ENCODE results near the gene TSPO2. TPM values are rescaled to one million over a fixed set of nuclear protein-coding genes. Genes with fewer than 3 reads are reported as not detected.

TSPO2 gene
- total and polyA plus RNA-seq, 9 of the 15 experiments (the other 6 are each of a cell fraction or from before 2014, with no cell fraction given): not detected

- Histone ChIP-seq H3K27me3 (ENCODE audit: control insufficient read depth in 2 of 2, insufficient read depth in 2 of 2, low read length in 2 of 2) (no peaks in the 10 kb centered on the region), H3K36me3 (ENCODE audit: control insufficient read depth, insufficient read depth, low read length) (peaks cover 30% of the 10 kb centered on the region), H3K9ac (ENCODE audit: insufficient read depth in 1 of 2, low read depth in 2 of 2, low read length in 2 of 2) (peak overlapping the region; percentile 72 to 96; a peak in 3 of 4 replicates), H3K9me1 (ENCODE audit: control insufficient read depth, insufficient read depth, low read length) (no peaks in the 10 kb centered on the region), H3K4me1 (replicated peaks in 1 of 2; ENCODE audit: control insufficient read depth in 2 of 2, insufficient read depth in 2 of 2, low read length in 2 of 2) (peaks cover 9 to 21% of the 10 kb centered on the region in 2 experiments), H3K27ac (ENCODE audit: extremely low read depth, low read depth, low read length) (peak overlapping the region; percentile 94), H3K9me3 (replicated peaks; ENCODE audit: control insufficient read depth, insufficient read depth, low read depth, low read length) (no peaks in the 10 kb centered on the region), H3K79me2 (ENCODE audit: control insufficient read depth, insufficient read depth, low read length) (peaks cover 76% of the 10 kb centered on the region), H3K4me2 (ENCODE audit: insufficient read depth, low read length) (peak overlapping the region; percentile 99), H2AFZ (ENCODE audit: low read depth, low read length) (peak overlapping the region; percentile 75), H3K4me3 (peak overlapping the region; percentile 83), H4K20me1 (replicated peaks; ENCODE audit: control insufficient read depth, insufficient read depth, low read length) (no peaks in the 10 kb centered on the region)
- DNase-seq (ENCODE audit: extremely low read depth in 1 of 4, low spot score in 3 of 4) (no peak), ATAC-seq (no peak), FAIRE-seq (peak; percentile 40)
- ChIA-PET POLR2A (interaction anchor here (0.8 to 1.5 kb wide), 5 partner anchors 9 to 251 kb away, joined by 3 to 6 read pairs (median 3); no protein-coding TSS in a partner anchor), CTCF (ENCODE audit: low intra/inter-chr PET ratio) (interaction anchor here (0.5 kb wide), 1 partner anchor 11 kb away, joined by 3 read pairs; no protein-coding TSS in a partner anchor)
- 15% methylated on average over 11 of the region's 11 CpGs for WGBS (ENCODE audit: insufficient coverage, low coverage, missing lambda C conversion rate)
- TF ChIP-seq CEBPB (tag; IDR thresholded peaks at IDR 0.05) (peak; percentile 84), MEIS2 (IDR thresholded peaks at IDR 0.05; ENCODE audit: partially characterized antibody) (peak; percentile 1), SP1 (CRISPR knock-in tag; IDR thresholded peaks at IDR 0.05) (peak; percentile 8; the same call in 1 of the 2 replicates), ARHGAP35 (IDR thresholded peaks at IDR 0.05; ENCODE audit: partially characterized antibody) (no peak), CEBPG (CRISPR knock-in tag; IDR thresholded peaks at IDR 0.05) (no peak), CEBPG (tag; conservative IDR thresholded peaks at IDR 0.05 in 1 of 2, IDR thresholded peaks at IDR 0.05 in 1 of 2) (peak in 1 of 2 experiments; percentile 65; a peak in 2 of 4 replicates), MAZ (CRISPR knock-in tag; conservative IDR thresholded peaks at IDR 0.05 in 1 of 2, IDR thresholded peaks at IDR 0.05 in 1 of 2) (0 out of 4 replicates have a peak, but pooled peaks of 1 of the 2 experiments have one; percentile 13), JUNB (CRISPR knock-in tag; conservative IDR thresholded peaks at IDR 0.05) (no peak)
- in situ Hi-C loops (cut with MboI): no loop called here
- intact Hi-C loops (cut with micrococcal nuclease): loop anchor here (5.0 kb wide), 2 partner anchors 78 to 242 kb away; no protein-coding TSS in a partner anchor
- BruUV-seq (replicated peaks): no TSS peak
Observed at GRCh38 chr6:41074692-41075436, 32.6 kb downstream of the TSPO2 start.

Measured in K562 (cell line).